Keratinocyte (primary cell): Measurements from ENCODE around the gene DNAJA3. TPM values are rescaled to one million over a fixed set of nuclear protein-coding genes. Genes with fewer than 3 reads are reported as not detected.

Experiments
- DNase-seq: peaks from one replicate; pipeline ENCODE4 v3.0.0-alpha.2; 2011; ENCODE audit warnings: low read depth, missing footprints, low spot score
- FAIRE-seq: peaks from 2 replicates; lab custom pipeline; 2011; peaks lifted over from hg19 to GRCh38; lab: Jason Lieb, UNC
- H2AFZ ChIP-seq: 2 replicates; pipeline ENCODE4 v1.6.0; 2012; ENCODE audit warnings: low read length, control low read depth, inconsistent platforms; ENCODE audit not compliant: control insufficient read depth
- H3K27ac ChIP-seq: 2 replicates; pipeline ENCODE4 v1.5.1; 2011; ENCODE audit warnings: low read length; ENCODE audit not compliant: control insufficient read depth, insufficient read depth
- H3K27me3 ChIP-seq: 3 replicates; pipeline ENCODE4 v1.6.0; 2011; ENCODE audit warnings: low read length; ENCODE audit not compliant: control insufficient read depth, insufficient read depth; ENCODE audit errors: extremely low read depth
- H3K36me3 ChIP-seq, 2 experiments: 2 replicates in 1 of 2; 3 replicates in 1 of 2; pipeline ENCODE4 v1.5.1; 2011; ENCODE audit warnings: low read length in 2 of 2, mild to moderate bottlenecking in 1 of 2; ENCODE audit not compliant: control insufficient read depth in 2 of 2, insufficient read depth in 2 of 2; ENCODE audit errors: extremely low read depth in 1 of 2
- H3K4me1 ChIP-seq: 3 replicates; pipeline ENCODE4 v1.5.1; 2011; ENCODE audit warnings: low read length; ENCODE audit not compliant: control insufficient read depth, insufficient read depth; ENCODE audit errors: extremely low read depth
- H3K4me2 ChIP-seq: 3 replicates; pipeline ENCODE4 v1.6.0; 2011; ENCODE audit warnings: low read depth, low read length; ENCODE audit not compliant: control insufficient read depth, insufficient read depth; ENCODE audit errors: extremely low read depth
- H3K4me3 ChIP-seq, 3 experiments: fragments of 200-600 bp in 1 of 3; sonication (generic) in 1 of 3; 2 replicates in 2 of 3; 3 replicates in 1 of 3; pipeline ENCODE4 v1.5.1; 2011 to 2016; ENCODE audit warnings: low read length in 3 of 3, mild to moderate bottlenecking in 3 of 3, control low read depth in 2 of 3, inconsistent platforms in 1 of 3, low read depth in 1 of 3, mixed read lengths in 1 of 3, mixed run types in 1 of 3, moderate library complexity in 1 of 3; ENCODE audit not compliant: control insufficient read depth in 2 of 3, insufficient read depth in 2 of 3; ENCODE audit errors: extremely low read depth in 1 of 3
- H3K79me2 ChIP-seq: 2 replicates; pipeline ENCODE4 v1.6.0; 2012; ENCODE audit warnings: low read length; ENCODE audit not compliant: control insufficient read depth, insufficient read depth
- H3K9ac ChIP-seq: 3 replicates; pipeline ENCODE4 v1.6.0; 2011; ENCODE audit warnings: low read length; ENCODE audit not compliant: control insufficient read depth, insufficient read depth; ENCODE audit errors: extremely low read depth
- H3K9me1 ChIP-seq: 3 replicates; pipeline ENCODE4 v1.6.0; 2011; ENCODE audit warnings: low read length; ENCODE audit not compliant: control insufficient read depth, insufficient read depth; ENCODE audit errors: extremely low read depth
- H3K9me3 ChIP-seq: 2 replicates; pipeline ENCODE4 v1.5.1; 2012; ENCODE audit warnings: low read depth, low read length; ENCODE audit not compliant: control insufficient read depth
- H4K20me1 ChIP-seq: 3 replicates; pipeline ENCODE4 v1.6.0; 2011; ENCODE audit warnings: low read length; ENCODE audit not compliant: control insufficient read depth, insufficient read depth; ENCODE audit errors: extremely low read depth
- EZH2 ChIP-seq: IDR thresholded peaks from one replicate; pipeline ENCODE4 v1.6.1; 2012; ENCODE audit warnings: inconsistent platforms, mild to moderate bottlenecking, low read length, moderate library complexity
- dilution Hi-C: fragments of 300-500 bp; cut with MboI; formaldehyde crosslinking; loops from one replicate; pipeline ENCODE4 v1.7.0; 2020; ENCODE audit warnings: low sequenced_read_pairs; ENCODE audit not compliant: extremely low pct_ligation_motif_present
- polyA plus RNA-seq, 5 experiments: library from polyadenylated mRNA; depleted of rRNA in 3 of 5; stranded (reverse) in 3 of 5; stranded (forward) in 1 of 5; unstranded in 1 of 5; fragments of >200 nt; gene quantifications; 1 replicate in 1 of 5; 2 replicates in 3 of 5; 3 replicates in 1 of 5; pipeline versions ENCODE4 v1.2.1 to v1.2.3, GENCODE V29; 2011 to 2012; ENCODE audit warnings: missing spikeins in 2 of 5, low read depth in 1 of 5, low replicate concordance in 1 of 5
- TF ChIP-seq, protein P1 (sequence below), 3 experiments: IDR thresholded peaks in 1 of 3; conservative IDR thresholded peaks in 1 of 3; optimal IDR thresholded peaks in 1 of 3; 2 replicates in 2 of 3; 3 replicates in 1 of 3; pipeline versions ENCODE3 to v1.5.1; 2011; ENCODE audit warnings: low read length in 3 of 3, mild to moderate bottlenecking in 3 of 3, moderate library complexity in 2 of 3, control low read depth in 1 of 3, inconsistent platforms in 1 of 3; ENCODE audit not compliant: insufficient read depth in 2 of 3; ENCODE audit errors: extremely low read depth in 1 of 3

DNAJA3 gene
- polyA plus RNA-seq, 1 donor (not counting 4 experiments of a cell fraction or from before 2014, with no cell fraction given) = 48.4 TPM

DNA sequence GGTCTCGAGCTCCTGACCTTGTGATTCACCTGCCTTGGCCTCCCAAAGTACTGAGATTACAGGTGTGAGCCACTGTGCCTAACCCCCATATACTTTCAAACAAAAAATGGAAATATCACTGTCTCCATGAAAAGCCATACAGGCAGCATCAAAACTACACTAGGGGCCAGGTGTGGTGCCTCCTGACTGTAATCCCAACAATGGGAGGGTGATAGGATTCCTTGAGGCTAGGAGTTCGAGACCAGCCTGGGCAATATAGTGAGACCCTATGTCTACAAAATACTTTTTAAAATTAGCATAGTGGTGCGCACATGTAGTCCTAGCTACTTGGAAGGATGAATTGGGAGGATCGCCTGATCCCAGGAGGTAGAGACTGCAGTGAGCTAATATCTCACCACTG, 66.2 kb downstream of the DNAJA3 start:
- Histone ChIP-seq H3K9me1 (peaks cover 2% of the 10 kb centered on the region), H3K4me2 (no peak overlapping the region), H3K79me2 (peaks cover 49% of the 10 kb centered on the region), H3K36me3 (peaks cover 3 to 31% of the 10 kb centered on the region in 2 experiments), H3K4me3 (no peak overlapping the region), H3K9ac (no peak overlapping the region), H3K9me3 (no peaks in the 10 kb centered on the region), H4K20me1 (no peaks in the 10 kb centered on the region), H3K4me1 (peaks cover 65% of the 10 kb centered on the region), H3K27me3 (no peaks in the 10 kb centered on the region), H2AFZ (no peak overlapping the region), H3K27ac (no peak overlapping the region)
- DNase-seq = no peak
- TF ChIP-seq, protein P1, sequence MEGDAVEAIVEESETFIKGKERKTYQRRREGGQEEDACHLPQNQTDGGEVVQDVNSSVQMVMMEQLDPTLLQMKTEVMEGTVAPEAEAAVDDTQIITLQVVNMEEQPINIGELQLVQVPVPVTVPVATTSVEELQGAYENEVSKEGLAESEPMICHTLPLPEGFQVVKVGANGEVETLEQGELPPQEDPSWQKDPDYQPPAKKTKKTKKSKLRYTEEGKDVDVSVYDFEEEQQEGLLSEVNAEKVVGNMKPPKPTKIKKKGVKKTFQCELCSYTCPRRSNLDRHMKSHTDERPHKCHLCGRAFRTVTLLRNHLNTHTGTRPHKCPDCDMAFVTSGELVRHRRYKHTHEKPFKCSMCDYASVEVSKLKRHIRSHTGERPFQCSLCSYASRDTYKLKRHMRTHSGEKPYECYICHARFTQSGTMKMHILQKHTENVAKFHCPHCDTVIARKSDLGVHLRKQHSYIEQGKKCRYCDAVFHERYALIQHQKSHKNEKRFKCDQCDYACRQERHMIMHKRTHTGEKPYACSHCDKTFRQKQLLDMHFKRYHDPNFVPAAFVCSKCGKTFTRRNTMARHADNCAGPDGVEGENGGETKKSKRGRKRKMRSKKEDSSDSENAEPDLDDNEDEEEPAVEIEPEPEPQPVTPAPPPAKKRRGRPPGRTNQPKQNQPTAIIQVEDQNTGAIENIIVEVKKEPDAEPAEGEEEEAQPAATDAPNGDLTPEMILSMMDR (optimal IDR thresholded peaks at IDR 0.05 in 1 of 3, IDR thresholded peaks at IDR 0.05 in 1 of 3, conservative IDR thresholded peaks at IDR 0.05 in 1 of 3; ENCODE audit: extremely low read depth in 1 of 3, insufficient read depth in 2 of 3, low read length in 3 of 3) = no peak
- no peak for TF ChIP-seq EZH2
- no peak for FAIRE-seq
- dilution Hi-C loops = no loop called here

DNA sequence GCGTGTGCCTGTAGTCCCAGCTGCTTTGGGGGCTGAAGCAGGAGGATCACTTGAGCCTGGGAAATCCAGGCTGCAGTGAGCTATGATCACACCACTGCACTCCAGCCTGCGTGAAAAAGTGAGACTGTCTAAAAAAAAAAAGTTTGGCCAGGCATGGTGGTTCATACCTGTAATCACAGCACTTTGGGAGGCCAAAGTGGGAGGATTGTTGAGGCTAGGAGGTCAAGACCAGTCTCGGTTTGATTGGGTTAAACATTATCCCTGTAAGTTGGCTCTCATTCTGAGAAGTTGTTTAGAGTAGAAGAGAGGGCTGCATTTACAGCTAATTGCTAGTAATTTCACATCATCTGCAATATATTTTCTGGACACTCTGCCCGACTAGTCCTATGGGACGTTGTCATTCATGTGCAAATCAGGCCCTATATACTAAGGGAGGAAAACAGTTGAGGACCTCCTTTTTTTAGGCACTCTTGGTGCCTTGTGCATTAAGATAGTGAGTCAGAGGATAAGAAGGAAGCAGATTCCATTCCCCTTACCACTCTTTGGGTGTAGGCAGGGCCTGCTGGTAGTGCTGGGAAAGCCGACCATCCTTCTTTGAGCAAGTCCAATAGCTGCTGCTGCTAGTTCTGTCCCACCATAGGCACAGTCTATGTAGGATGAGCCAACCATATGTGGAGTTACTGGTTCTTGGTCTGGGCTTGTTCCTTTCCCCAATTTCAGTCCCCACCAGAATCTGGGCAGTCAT, 69.2 kb downstream of the DNAJA3 start:
- no peaks in the 10 kb centered on the region for H3K9me3 ChIP-seq
- H2AFZ ChIP-seq = no peak overlapping the region
- dilution Hi-C loops = no loop called here
- peak overlapping the region; percentile 98 for H3K27ac ChIP-seq
- peak overlapping the region in 2 of 3 experiments; percentile 60 to 64 for H3K4me3 ChIP-seq
- peaks cover 6 to 39% of the 10 kb centered on the region in 2 experiments for H3K36me3 ChIP-seq
- peak overlapping the region; percentile 98 for H3K4me2 ChIP-seq
- TF ChIP-seq, protein P1 (optimal IDR thresholded peaks at IDR 0.05 in 1 of 3, IDR thresholded peaks at IDR 0.05 in 1 of 3, conservative IDR thresholded peaks at IDR 0.05 in 1 of 3; ENCODE audit: extremely low read depth in 1 of 3, insufficient read depth in 2 of 3, low read length in 3 of 3) = no peak
- TF ChIP-seq EZH2 = no peak
- peaks cover 73% of the 10 kb centered on the region for H3K4me1 ChIP-seq
- peak; percentile 95 for FAIRE-seq
- peaks cover 71% of the 10 kb centered on the region for H3K79me2 ChIP-seq
- H3K9ac ChIP-seq = peak overlapping the region; percentile 79
- H4K20me1 ChIP-seq = peaks cover 2% of the 10 kb centered on the region
- H3K27me3 ChIP-seq = no peaks in the 10 kb centered on the region
- H3K9me1 ChIP-seq = peaks cover 2% of the 10 kb centered on the region
- no peak for DNase-seq
